HepG2 (cell line): ENCODE data around the gene WFDC5. TPM values are rescaled to one million over a fixed set of nuclear protein-coding genes. Genes with fewer than 3 reads are reported as not detected.

Experiments
- ATAC-seq: fragments of 200-7000 bp; cut with Tn5 transposase; 3 replicates; pipeline ENCODE4 v1.9.1; 2020; ENCODE audit warnings: mild to moderate bottlenecking, moderate library complexity
- BruUV-seq: library from RNA; stranded (reverse); fragments of 400-500 nt; replicated peaks from 2 replicates; lab custom pipeline; 2021; lab: Mats Ljungman, UMichigan
- CTCF ChIA-PET: fragments of 300-600 bp; formaldehyde crosslinking; extraction: SDS; loops from one replicate; lab custom pipeline; 2021; ENCODE audit warnings: low total read pairs, inconsistent platforms, low intra/inter-chr PET ratio; lab: Yijun Ruan, JAX
- POLR2A ChIA-PET: fragments of 350-600 bp; sonication (Branson Sonifier 250); formaldehyde crosslinking; loops from one replicate; lab custom pipeline; 2020; ENCODE audit warnings: antibody characterized with exemption, inconsistent platforms; lab: Yijun Ruan, JAX
- DNase-seq: peaks from one replicate; pipeline ENCODE4 v3.0.0-alpha.2; 2015; ENCODE audit warnings: low spot score
- FAIRE-seq: peaks from 3 replicates; lab custom pipeline; 2011; peaks lifted over from hg19 to GRCh38; lab: Jason Lieb, UNC
- H2AFZ ChIP-seq: one replicate; pipeline ENCODE4 v1.6.1; 2011; ENCODE audit warnings: low read length, inconsistent platforms
- H3K27ac ChIP-seq: fragments of 300-600 bp; 3 replicates; pipeline ENCODE4 v1.8.0; 2011; ENCODE audit warnings: mixed run types, mild to moderate bottlenecking, mixed read lengths, low read length, inconsistent platforms; ENCODE audit not compliant: insufficient read depth; ENCODE audit errors: extremely low read length
- H3K27me3 ChIP-seq, 2 experiments: fragments of 200-600 bp in 1 of 2; 2 replicates in 1 of 2; 3 replicates in 1 of 2; pipeline versions ENCODE4 v1.6.0 to v1.8.0; 2011; ENCODE audit warnings: low read length in 2 of 2, mild to moderate bottlenecking in 2 of 2, moderate library complexity in 2 of 2, inconsistent platforms in 1 of 2; ENCODE audit not compliant: insufficient read depth in 2 of 2, control insufficient read depth in 1 of 2
- H3K36me3 ChIP-seq, 2 experiments: fragments of 200-600 bp in 1 of 2; replicated peaks in 1 of 2; 2 replicates in 1 of 2; 3 replicates in 1 of 2; pipeline versions ENCODE4 v1.5.1 to v1.8.0; 2011; ENCODE audit warnings: low read length in 2 of 2, inconsistent platforms in 1 of 2; ENCODE audit not compliant: insufficient read depth in 2 of 2, control insufficient read depth in 1 of 2
- H3K4me1 ChIP-seq: 2 replicates; pipeline ENCODE4 v1.5.1; 2012; ENCODE audit warnings: low read length, inconsistent platforms; ENCODE audit not compliant: insufficient read depth
- H3K4me2 ChIP-seq: 2 replicates; pipeline ENCODE4 v1.6.0; 2011; ENCODE audit warnings: low read depth, low read length, inconsistent platforms
- H3K4me3 ChIP-seq, 3 experiments: fragments of 200-600 bp in 1 of 3; sonication (generic), shearing (Covaris generic) in 1 of 3; replicated peaks in 1 of 3; 2 replicates each; pipeline ENCODE4 v1.5.1; 2011 to 2016; ENCODE audit warnings: low read length in 3 of 3, inconsistent platforms in 2 of 3, low read depth in 2 of 3, mild to moderate bottlenecking in 2 of 3, control low read depth in 1 of 3, mixed read lengths in 1 of 3; ENCODE audit not compliant: insufficient read depth in 1 of 3
- H3K79me2 ChIP-seq: one replicate; pipeline ENCODE4 v1.6.1; 2011; ENCODE audit warnings: low read length, inconsistent platforms; ENCODE audit not compliant: insufficient read depth
- H3K9ac ChIP-seq: 2 replicates; pipeline ENCODE4 v1.6.0; 2011; ENCODE audit warnings: mild to moderate bottlenecking, low read depth, low read length, inconsistent platforms; ENCODE audit not compliant: insufficient read depth
- H3K9me3 ChIP-seq: 2 replicates; pipeline ENCODE4 v1.5.1; 2012; ENCODE audit warnings: mild to moderate bottlenecking, low read length
- H4K20me1 ChIP-seq: 2 replicates; pipeline ENCODE4 v1.6.0; 2011; ENCODE audit warnings: inconsistent platforms, mild to moderate bottlenecking, low read length, moderate library complexity; ENCODE audit not compliant: insufficient read depth
- AKAP8 ChIP-seq: sonication (generic); formaldehyde crosslinking; IDR thresholded peaks from 2 replicates; pipeline ENCODE4 v1.5.1; 2020; ENCODE audit warnings: mild to moderate bottlenecking, missing genetic modification reagents
- CCAR2 ChIP-seq: fragments of 200-400 bp; formaldehyde crosslinking; optimal IDR thresholded peaks from 2 replicates; pipeline ENCODE3; 2018; ENCODE audit warnings: low read depth, mild to moderate bottlenecking, low read length, moderate library complexity
- ELF4 ChIP-seq: sonication (generic); formaldehyde crosslinking; IDR thresholded peaks from 2 replicates; pipeline ENCODE4 v1.5.0; 2020; ENCODE audit warnings: missing genetic modification reagents, mild to moderate bottlenecking, moderate library complexity, borderline replicate concordance
- ETV5 ChIP-seq: IDR thresholded peaks from 2 replicates; pipeline ENCODE4 v1.6.1; 2018; ENCODE audit warnings: missing biosample characterization, missing genetic modification reagents, inconsistent platforms, borderline replicate concordance
- GATAD2A ChIP-seq: IDR thresholded peaks from 2 replicates; pipeline ENCODE4 v1.6.1; 2016
- GMEB1 ChIP-seq: sonication (generic); formaldehyde crosslinking; IDR thresholded peaks from 2 replicates; pipeline ENCODE4 v1.5.1; 2020; ENCODE audit warnings: missing genetic modification reagents, mild to moderate bottlenecking, borderline replicate concordance
- KDM6A ChIP-seq: IDR thresholded peaks from 2 replicates; pipeline ENCODE4 v1.6.1; 2016; ENCODE audit warnings: low read depth
- NFATC3 ChIP-seq: sonication (generic); formaldehyde crosslinking; IDR thresholded peaks from 2 replicates; pipeline ENCODE4 v1.5.1; 2020; ENCODE audit warnings: mild to moderate bottlenecking, missing genetic modification reagents
- SCMH1 ChIP-seq: sonication (generic); formaldehyde crosslinking; IDR thresholded peaks from 2 replicates; pipeline ENCODE4 v1.9.0; 2021; ENCODE audit warnings: missing genetic modification reagents, mild to moderate bottlenecking, borderline replicate concordance
- TOE1 ChIP-seq: sonication (generic); formaldehyde crosslinking; IDR thresholded peaks from 2 replicates; pipeline ENCODE4 v1.4.0; 2020; ENCODE audit warnings: mild to moderate bottlenecking, missing genetic modification reagents
- ZFP62 ChIP-seq: sonication (generic); formaldehyde crosslinking; IDR thresholded peaks from 2 replicates; pipeline ENCODE4 v1.4.0; 2020; ENCODE audit warnings: missing genetic modification reagents
- ZNF12 ChIP-seq: sonication (generic); formaldehyde crosslinking; IDR thresholded peaks from 2 replicates; pipeline ENCODE4 v1.5.0; 2020; ENCODE audit warnings: missing genetic modification reagents
- ZNF224 ChIP-seq: sonication (generic); formaldehyde crosslinking; IDR thresholded peaks from 2 replicates; pipeline ENCODE4 v1.5.0; 2020; ENCODE audit warnings: mild to moderate bottlenecking, missing genetic modification reagents
- ZNF264 ChIP-seq: sonication (generic); formaldehyde crosslinking; IDR thresholded peaks from 2 replicates; pipeline ENCODE4 v1.4.0; 2020; ENCODE audit warnings: missing genetic modification reagents
- ZNF274 ChIP-seq: sonication (generic); formaldehyde crosslinking; IDR thresholded peaks from 2 replicates; pipeline ENCODE4 v1.5.1; 2020; ENCODE audit warnings: mild to moderate bottlenecking, missing genetic modification reagents
- ZNF674 ChIP-seq: sonication (generic); formaldehyde crosslinking; IDR thresholded peaks from 2 replicates; pipeline ENCODE4 v1.5.0; 2020; ENCODE audit warnings: low read depth, mild to moderate bottlenecking, missing genetic modification reagents
- WGBS: methylation state at CpG from one replicate; pipeline ENCODE4 v1.1.6; 2017; ENCODE audit warnings: low lambda C conversion rate; 5-methylcytosine and 5-hydroxymethylcytosine counted together
- in situ Hi-C: cut with HindIII; loops from 2 replicates; pipeline ENCODE4 v1.10.0; 2017; ENCODE audit warnings: low pct_unique_long_range_greater_than_20kb; ENCODE audit not compliant: extremely low pct_ligation_motif_present
- intact Hi-C: fragments of 100-400 bp; cut with micrococcal nuclease; formaldehyde crosslinking; loops from one replicate; pipeline ENCODE4 v1.10.0; 2022; ENCODE audit not compliant: unreplicated experiment
- polyA plus RNA-seq, 8 experiments: library from polyadenylated mRNA; depleted of rRNA in 3 of 8; stranded (reverse) in 7 of 8; unstranded in 1 of 8; fragments of >200 nt; fragmentation: Illumina TruSeq in 4 of 8; extraction: Trizol in 4 of 8; gene quantifications; 2 replicates each; pipeline versions ENCODE4 v1.2.1 to v1.2.3, GENCODE V29; 2011 to 2016; ENCODE audit warnings: low read depth in 4 of 8, missing spikeins in 1 of 8, mixed read lengths in 1 of 8; ENCODE audit not compliant: insufficient read depth in 1 of 8
- total RNA-seq, 5 experiments: library from RNA; depleted of rRNA; stranded (reverse); fragments of >200 nt; fragmentation: Illumina TruSeq; extraction: Trizol; gene quantifications; 2 replicates each; pipeline ENCODE4 v1.2.3, GENCODE V29; 2016; ENCODE audit warnings: low read depth in 1 of 5
- TF ChIP-seq, protein P1 (sequence below): sonication (generic); formaldehyde crosslinking; IDR thresholded peaks from 2 replicates; pipeline ENCODE4 v1.8.0; 2022; ENCODE audit warnings: missing genetic modification reagents, low read depth, mild to moderate bottlenecking, borderline replicate concordance
- TF ChIP-seq, protein P2 (sequence below): sonication (generic); formaldehyde crosslinking; IDR thresholded peaks from 2 replicates; pipeline ENCODE4 v1.4.0; 2020; ENCODE audit warnings: low read depth, missing genetic modification reagents

WFDC5 gene
- total and polyA plus RNA-seq, 2 of the 13 experiments (the other 11 are each of a cell fraction or from before 2014, with no cell fraction given) = not detected

DNA sequence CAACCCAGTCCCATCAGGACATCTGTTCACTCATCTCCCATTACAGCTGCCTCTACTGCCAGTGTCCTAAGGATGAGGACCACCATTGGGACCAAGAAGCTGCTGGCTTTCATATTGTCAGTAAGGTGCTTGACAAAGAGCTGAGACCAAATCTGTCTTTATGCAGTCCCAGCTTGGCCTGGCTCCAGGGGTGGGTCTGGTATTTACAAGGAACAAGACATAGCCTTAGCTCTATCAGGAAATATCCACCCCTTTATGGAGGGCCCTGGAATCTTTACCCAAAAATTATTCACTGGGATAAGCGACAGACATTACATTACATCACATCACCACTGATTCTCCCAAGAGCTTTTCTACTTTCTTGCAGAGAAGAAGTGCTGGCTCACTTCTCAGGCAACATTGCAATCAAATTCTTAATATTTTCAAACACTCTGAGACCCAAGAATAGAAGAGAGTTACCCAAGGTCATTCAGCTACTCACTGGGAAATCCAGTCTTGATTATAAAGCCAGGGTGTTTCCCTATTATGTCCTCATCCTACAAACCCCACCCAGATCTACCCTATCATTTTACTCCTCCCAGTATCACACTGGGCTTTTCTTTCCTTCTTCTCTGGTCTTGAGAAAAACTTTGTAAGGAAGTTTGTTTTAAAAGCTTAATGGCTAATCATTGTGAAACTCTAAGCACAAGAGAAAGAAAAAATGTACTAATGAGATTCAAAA is 48.3 kb upstream of the WFDC5 start:
- Histone ChIP-seq H3K27ac (no peak overlapping the region), H3K4me3 (no peak overlapping the region), H4K20me1 (no peaks in the 10 kb centered on the region), H3K79me2 (no peaks in the 10 kb centered on the region), H3K9ac (no peak overlapping the region), H3K9me3 (peaks cover 6% of the 10 kb centered on the region; the same call in 1 of the 2 replicates), H3K4me2 (no peak overlapping the region), H3K27me3 (no peaks in the 10 kb centered on the region), H2AFZ (no peak overlapping the region), H3K4me1 (no peaks in the 10 kb centered on the region), H3K36me3 (no peaks in the 10 kb centered on the region)
- no TSS peak for BruUV-seq
- DNase-seq (no peak), FAIRE-seq (no peak), ATAC-seq (no peak)
- 4% methylated on average over 1 of the region's 1 CpG for WGBS
- in situ Hi-C loops = no loop called here
- CTCF ChIA-PET = no interaction called here
- TF ChIP-seq ETV5 (CRISPR knock-in tag) (no peak), GATAD2A (CRISPR knock-in tag) (no peak), GMEB1 (CRISPR knock-in tag) (no peak), ELF4 (CRISPR knock-in tag) (no peak), KDM6A (no peak), ZNF274 (no peak), ZFP62 (CRISPR knock-in tag) (no peak), AKAP8 (CRISPR knock-in tag) (no peak), TOE1 (no peak), SCMH1 (no peak), CCAR2 (no peak), NFATC3 (no peak), ZNF12 (CRISPR knock-in tag) (no peak), ZNF674 (CRISPR knock-in tag) (no peak), ZNF224 (no peak), ZNF264 (CRISPR knock-in tag) (no peak)
- TF ChIP-seq, protein P1, sequence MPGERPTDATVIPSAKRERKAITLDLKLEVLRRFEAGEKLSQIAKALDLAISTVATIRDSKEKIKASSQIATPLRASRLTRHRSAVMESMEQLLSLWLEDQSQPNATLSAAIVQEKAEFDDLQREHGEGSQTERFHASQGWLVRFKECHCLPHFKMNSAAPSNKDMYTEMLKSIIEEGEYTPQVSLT (CRISPR knock-in tag) = no peak
- TF ChIP-seq, protein P2, sequence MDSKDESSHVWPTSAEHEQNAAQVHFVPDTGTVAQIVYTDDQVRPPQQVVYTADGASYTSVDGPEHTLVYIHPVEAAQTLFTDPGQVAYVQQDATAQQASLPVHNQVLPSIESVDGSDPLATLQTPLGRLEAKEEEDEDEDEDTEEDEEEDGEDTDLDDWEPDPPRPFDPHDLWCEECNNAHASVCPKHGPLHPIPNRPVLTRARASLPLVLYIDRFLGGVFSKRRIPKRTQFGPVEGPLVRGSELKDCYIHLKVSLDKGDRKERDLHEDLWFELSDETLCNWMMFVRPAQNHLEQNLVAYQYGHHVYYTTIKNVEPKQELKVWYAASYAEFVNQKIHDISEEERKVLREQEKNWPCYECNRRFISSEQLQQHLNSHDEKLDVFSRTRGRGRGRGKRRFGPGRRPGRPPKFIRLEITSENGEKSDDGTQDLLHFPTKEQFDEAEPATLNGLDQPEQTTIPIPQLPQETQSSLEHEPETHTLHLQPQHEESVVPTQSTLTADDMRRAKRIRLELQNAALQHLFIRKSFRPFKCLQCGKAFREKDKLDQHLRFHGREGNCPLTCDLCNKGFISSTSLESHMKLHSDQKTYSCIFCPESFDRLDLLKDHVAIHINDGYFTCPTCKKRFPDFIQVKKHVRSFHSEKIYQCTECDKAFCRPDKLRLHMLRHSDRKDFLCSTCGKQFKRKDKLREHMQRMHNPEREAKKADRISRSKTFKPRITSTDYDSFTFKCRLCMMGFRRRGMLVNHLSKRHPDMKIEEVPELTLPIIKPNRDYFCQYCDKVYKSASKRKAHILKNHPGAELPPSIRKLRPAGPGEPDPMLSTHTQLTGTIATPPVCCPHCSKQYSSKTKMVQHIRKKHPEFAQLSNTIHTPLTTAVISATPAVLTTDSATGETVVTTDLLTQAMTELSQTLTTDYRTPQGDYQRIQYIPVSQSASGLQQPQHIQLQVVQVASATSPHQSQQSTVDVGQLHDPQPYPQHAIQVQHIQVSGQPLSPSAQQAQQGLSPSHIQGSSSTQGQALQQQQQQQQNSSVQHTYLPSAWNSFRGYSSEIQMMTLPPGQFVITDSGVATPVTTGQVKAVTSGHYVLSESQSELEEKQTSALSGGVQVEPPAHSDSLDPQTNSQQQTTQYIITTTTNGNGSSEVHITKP = no peak
- intact Hi-C loops = no loop called here
- POLR2A ChIA-PET = no interaction called here
